Measurements from ENCODE around the gene NF2.

The NF2 gene

DNA sequence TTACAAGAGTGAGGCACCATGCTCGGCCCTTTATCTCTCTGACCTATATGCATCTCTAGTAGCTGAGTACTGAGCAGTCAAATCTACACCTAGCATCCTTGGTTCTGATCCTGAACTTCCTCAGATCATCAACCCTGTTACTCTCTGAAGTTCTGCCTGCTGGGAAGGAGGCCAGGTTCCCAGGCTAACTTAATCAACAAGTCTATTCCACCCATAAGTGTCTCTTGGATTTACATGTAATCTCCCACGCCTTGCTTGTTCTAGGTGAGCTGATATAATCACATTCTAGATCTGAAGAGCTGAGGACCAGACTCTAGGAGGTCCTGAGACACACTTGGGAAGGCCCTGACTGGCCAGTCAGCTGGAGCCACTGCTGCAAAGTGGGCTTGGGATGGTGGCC is 138.5 kb downstream of the NF2 start:
- DNase-seq (ENCODE audit: low read depth, low spot score): no peak

DNA sequence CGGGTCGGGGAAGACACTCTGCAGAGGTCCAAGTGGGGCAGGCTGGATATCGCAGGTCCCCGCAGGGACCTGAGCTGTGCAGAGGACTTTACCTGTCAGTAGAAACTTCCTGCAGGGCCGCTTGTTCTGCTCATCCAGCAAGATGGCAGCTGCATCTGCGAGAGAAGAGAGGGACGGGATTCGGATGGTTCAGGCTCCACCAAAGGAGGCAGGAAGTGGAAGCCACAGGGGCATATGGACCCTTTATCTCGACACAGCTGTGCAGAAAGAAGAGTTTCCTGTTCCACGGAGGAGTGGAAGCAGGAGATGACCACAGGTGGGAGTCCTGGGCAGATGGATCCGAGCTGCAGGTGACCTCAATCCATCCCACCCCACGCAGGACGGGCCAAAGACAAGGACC is 138.9 kb downstream of the NF2 start:
- DNase-seq (ENCODE audit: low read depth, low spot score): no peak

DNA sequence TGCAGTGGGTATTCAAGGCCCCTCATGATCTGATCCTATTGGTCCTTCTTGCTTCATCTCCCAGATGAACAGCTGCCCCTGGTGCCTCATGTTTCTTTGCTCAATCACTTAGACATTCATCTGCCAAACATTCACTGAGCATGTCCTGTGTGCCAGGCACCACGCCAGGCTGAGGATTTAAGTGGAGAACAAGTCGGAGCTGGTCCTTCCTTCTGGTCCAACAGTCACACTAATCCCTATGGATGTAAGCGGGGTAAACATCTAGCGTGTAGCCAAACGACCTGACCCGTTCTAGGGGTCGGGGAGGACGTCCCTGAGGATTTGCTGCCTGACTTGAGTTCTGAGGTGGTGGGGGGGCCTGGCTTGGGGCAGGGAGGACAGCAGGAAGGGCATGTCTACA is 141.5 kb downstream of the NF2 start:
- no peak for DNase-seq (ENCODE audit: low read depth, low spot score)

GRCh38 chr22:29747832-29748231 is 144.4 kb downstream of the NF2 start:
- DNase-seq (ENCODE audit: low read depth, low spot score): no peak

Measured in activated naive CD8-positive, alpha-beta T cell treated with anti-CD3 and anti-CD28 coated beads, Interleukin-2, amount 50 U/mL, for 16 hours (primary cell).